HT-29 (cell line): ENCODE measurements around the gene BCAS3. TPM values are rescaled to one million over a fixed set of nuclear protein-coding genes. Genes with fewer than 3 reads are reported as not detected.

Experiments used
- DNase-seq: peaks from one replicate; pipeline ENCODE4 v3.0.0-alpha.2; 2015; ENCODE audit warnings: low spot score
- total RNA-seq: library from RNA; depleted of rRNA; stranded (reverse); fragments of >200 nt; shearing (Covaris generic); gene quantifications from 2 replicates; pipeline ENCODE4 v1.2.3, GENCODE V29; 2014

Gene BCAS3
- total RNA-seq, 1 experiment from 2014 or later, result 10.2 TPM

- DNase-seq, result no peak
These were observed 655.5 kb downstream of the BCAS3 start for GRCh38 chr17:61333136-61333535.

- no peak for DNase-seq
These were observed 657.0 kb downstream of the BCAS3 start for GRCh38 chr17:61334673-61335072.

GRCh38 chr17:61335105-61335844, 657.6 kb downstream of the BCAS3 start:
- no peak for DNase-seq

GRCh38 chr17:61335845-61336655, 658.4 kb downstream of the BCAS3 start:
- peak; percentile 71 for DNase-seq

- DNase-seq, result no peak
These were observed 659.6 kb downstream of the BCAS3 start for GRCh38 chr17:61337290-61337689.

GRCh38 chr17:61338000-61338798, 660.5 kb downstream of the BCAS3 start:
- peak; percentile 53 for DNase-seq

GRCh38 chr17:61338874-61339478, 661.3 kb downstream of the BCAS3 start:
- DNase-seq, result no peak

- DNase-seq, result no peak
These were observed 663.0 kb downstream of the BCAS3 start for GRCh38 chr17:61340431-61341209.

GRCh38 chr17:61343576-61343975, 665.9 kb downstream of the BCAS3 start:
- no peak for DNase-seq

- DNase-seq, result no peak
These were observed 667.4 kb downstream of the BCAS3 start for GRCh38 chr17:61345061-61345460.

- DNase-seq, result no peak
These were observed 668.4 kb downstream of the BCAS3 start for GRCh38 chr17:61345825-61346666.

GRCh38 chr17:61349350-61349749, 671.7 kb downstream of the BCAS3 start:
- peak; percentile 15 for DNase-seq

- no peak for DNase-seq
These were observed 674.2 kb downstream of the BCAS3 start for GRCh38 chr17:61351745-61352407.

GRCh38 chr17:61352408-61352770, 674.7 kb downstream of the BCAS3 start:
- DNase-seq, result no peak

- no peak for DNase-seq
These were observed 675.3 kb downstream of the BCAS3 start for GRCh38 chr17:61352781-61353491.

GRCh38 chr17:61353615-61354014, 676.0 kb downstream of the BCAS3 start:
- no peak for DNase-seq

GRCh38 chr17:61354895-61355874, 677.5 kb downstream of the BCAS3 start:
- DNase-seq, result no peak
